NCI-H774 (cell line): ENCODE results near the gene TTC4.

Experiments
- DNase-seq: peaks from one replicate; lab custom pipeline; 2025; lab: John Stamatoyannopoulos, UW

Gene TTC4

GRCh38 chr1:54782588-54782987 lies 66.9 kb downstream of the TTC4 start:
- no peak for DNase-seq

GRCh38 chr1:54784066-54784465 lies 68.4 kb downstream of the TTC4 start:
- no peak for DNase-seq

GRCh38 chr1:54786778-54787177 lies 71.1 kb downstream of the TTC4 start:
- no peak for DNase-seq

GRCh38 chr1:54787604-54788003 lies 71.9 kb downstream of the TTC4 start:
- DNase-seq, result no peak

- DNase-seq, result no peak
Measured at GRCh38 chr1:54788459-54788858, 72.8 kb downstream of the TTC4 start.

- no peak for DNase-seq
Measured at GRCh38 chr1:54791880-54792522, 76.3 kb downstream of the TTC4 start.
